GM23338 (cell line): ENCODE data around the gene CDH5.

Source experiments
- EZH2 ChIP-seq: fragments of 200-600 bp; sonication (generic); IDR thresholded peaks from one replicate; pipeline ENCODE4 v1.8.0; 2017; ENCODE audit warnings: antibody characterized with exemption, mild to moderate bottlenecking, low read depth; ENCODE audit not compliant: unreplicated experiment
- POLR2AphosphoS5 ChIP-seq: IDR thresholded peaks from 2 replicates; pipeline ENCODE4 v1.6.1; 2016; ENCODE audit warnings: antibody characterized with exemption, low read depth
- TF ChIP-seq, protein P1 (sequence below), 2 experiments: fragments of 200-600 bp in 1 of 2; sonication (generic) in 1 of 2; conservative IDR thresholded peaks; 2 replicates each; pipeline versions ENCODE4 v1.5.1 to v1.6.1; 2016 to 2017; ENCODE audit warnings: antibody characterized with exemption in 2 of 2, low read depth in 2 of 2, mild to moderate bottlenecking in 2 of 2, moderate library complexity in 1 of 2
- TF ChIP-seq, protein P2 (sequence below): IDR thresholded peaks from one replicate; pipeline ENCODE4 v1.6.1; 2018; ENCODE audit warnings: antibody characterized with exemption; ENCODE audit not compliant: unreplicated experiment

DNA sequence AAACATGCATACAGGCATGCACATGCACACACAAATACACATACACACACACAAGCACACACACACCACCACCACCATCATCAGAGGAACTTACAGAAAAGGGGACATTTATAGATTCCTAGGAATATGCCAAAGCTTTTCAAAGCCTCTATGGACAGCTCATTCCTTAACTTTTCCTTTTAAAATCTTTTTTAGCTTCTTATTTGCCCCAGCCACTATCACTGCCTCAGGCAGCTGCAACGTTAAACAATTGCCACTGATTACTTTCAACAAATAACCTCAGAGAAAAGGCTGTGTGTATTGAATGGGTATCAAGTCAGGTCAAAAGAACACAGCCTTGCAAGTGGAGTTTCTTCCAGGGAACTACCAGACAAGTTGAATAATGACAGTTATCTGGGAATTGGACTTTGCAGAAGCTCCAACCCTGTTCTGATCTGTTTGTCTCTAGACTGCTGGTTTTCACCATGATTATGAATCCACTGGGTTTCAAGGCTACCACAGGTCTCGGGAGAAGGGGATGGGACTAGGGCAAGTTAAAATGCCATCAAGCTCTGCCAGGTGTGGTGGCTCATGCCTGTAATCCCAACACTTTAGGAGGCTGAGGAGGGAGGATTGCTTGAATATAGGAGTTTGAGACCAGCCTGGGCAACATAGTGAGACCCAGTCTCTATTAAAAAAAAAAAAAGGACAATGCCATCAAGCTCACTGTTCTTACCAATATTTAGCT, 38.7 kb downstream of the CDH5 start:
- TF ChIP-seq, protein P1, sequence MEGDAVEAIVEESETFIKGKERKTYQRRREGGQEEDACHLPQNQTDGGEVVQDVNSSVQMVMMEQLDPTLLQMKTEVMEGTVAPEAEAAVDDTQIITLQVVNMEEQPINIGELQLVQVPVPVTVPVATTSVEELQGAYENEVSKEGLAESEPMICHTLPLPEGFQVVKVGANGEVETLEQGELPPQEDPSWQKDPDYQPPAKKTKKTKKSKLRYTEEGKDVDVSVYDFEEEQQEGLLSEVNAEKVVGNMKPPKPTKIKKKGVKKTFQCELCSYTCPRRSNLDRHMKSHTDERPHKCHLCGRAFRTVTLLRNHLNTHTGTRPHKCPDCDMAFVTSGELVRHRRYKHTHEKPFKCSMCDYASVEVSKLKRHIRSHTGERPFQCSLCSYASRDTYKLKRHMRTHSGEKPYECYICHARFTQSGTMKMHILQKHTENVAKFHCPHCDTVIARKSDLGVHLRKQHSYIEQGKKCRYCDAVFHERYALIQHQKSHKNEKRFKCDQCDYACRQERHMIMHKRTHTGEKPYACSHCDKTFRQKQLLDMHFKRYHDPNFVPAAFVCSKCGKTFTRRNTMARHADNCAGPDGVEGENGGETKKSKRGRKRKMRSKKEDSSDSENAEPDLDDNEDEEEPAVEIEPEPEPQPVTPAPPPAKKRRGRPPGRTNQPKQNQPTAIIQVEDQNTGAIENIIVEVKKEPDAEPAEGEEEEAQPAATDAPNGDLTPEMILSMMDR (conservative IDR thresholded peaks at IDR 0.05; ENCODE audit: low read depth in 2 of 2) = no peak
- no peak for TF ChIP-seq EZH2
- TF ChIP-seq POLR2AphosphoS5 = no peak
- TF ChIP-seq, protein P2, sequence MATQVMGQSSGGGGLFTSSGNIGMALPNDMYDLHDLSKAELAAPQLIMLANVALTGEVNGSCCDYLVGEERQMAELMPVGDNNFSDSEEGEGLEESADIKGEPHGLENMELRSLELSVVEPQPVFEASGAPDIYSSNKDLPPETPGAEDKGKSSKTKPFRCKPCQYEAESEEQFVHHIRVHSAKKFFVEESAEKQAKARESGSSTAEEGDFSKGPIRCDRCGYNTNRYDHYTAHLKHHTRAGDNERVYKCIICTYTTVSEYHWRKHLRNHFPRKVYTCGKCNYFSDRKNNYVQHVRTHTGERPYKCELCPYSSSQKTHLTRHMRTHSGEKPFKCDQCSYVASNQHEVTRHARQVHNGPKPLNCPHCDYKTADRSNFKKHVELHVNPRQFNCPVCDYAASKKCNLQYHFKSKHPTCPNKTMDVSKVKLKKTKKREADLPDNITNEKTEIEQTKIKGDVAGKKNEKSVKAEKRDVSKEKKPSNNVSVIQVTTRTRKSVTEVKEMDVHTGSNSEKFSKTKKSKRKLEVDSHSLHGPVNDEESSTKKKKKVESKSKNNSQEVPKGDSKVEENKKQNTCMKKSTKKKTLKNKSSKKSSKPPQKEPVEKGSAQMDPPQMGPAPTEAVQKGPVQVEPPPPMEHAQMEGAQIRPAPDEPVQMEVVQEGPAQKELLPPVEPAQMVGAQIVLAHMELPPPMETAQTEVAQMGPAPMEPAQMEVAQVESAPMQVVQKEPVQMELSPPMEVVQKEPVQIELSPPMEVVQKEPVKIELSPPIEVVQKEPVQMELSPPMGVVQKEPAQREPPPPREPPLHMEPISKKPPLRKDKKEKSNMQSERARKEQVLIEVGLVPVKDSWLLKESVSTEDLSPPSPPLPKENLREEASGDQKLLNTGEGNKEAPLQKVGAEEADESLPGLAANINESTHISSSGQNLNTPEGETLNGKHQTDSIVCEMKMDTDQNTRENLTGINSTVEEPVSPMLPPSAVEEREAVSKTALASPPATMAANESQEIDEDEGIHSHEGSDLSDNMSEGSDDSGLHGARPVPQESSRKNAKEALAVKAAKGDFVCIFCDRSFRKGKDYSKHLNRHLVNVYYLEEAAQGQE = no peak
